Liver (tissue), 3 donors: Measurements from ENCODE around the gene SPSB1.

Source experiments
- ATF3 ChIP-seq: IDR thresholded peaks from 2 replicates; pipeline ENCODE4 v1.6.1; 2016; ENCODE audit warnings: antibody characterized with exemption
- CTCF ChIP-seq: fragments of 150-350 bp; IDR thresholded peaks from 2 replicates; pipeline ENCODE4 v1.5.1; 2017; ENCODE audit warnings: improper control_type of control experiment, low read depth, low read length; ENCODE audit not compliant: missing input control
- FOXA1 ChIP-seq: IDR thresholded peaks from 2 replicates; pipeline ENCODE4 v1.6.1; 2016; ENCODE audit warnings: antibody characterized with exemption
- GABPA ChIP-seq, 2 donors: IDR thresholded peaks in 1 of 2; conservative IDR thresholded peaks in 1 of 2; 2 replicates each; pipeline ENCODE4 v1.6.1; 2016; ENCODE audit warnings: antibody characterized with exemption in 2 of 2, mild to moderate bottlenecking in 1 of 2, moderate library complexity in 1 of 2
- JUND ChIP-seq, 2 donors: IDR thresholded peaks; 2 replicates each; pipeline ENCODE4 v1.6.1; 2016; ENCODE audit warnings: antibody characterized with exemption in 2 of 2
- MAX ChIP-seq: IDR thresholded peaks from 2 replicates; pipeline ENCODE4 v1.6.1; 2016; ENCODE audit warnings: antibody characterized with exemption
- RAD21 ChIP-seq, 2 donors: IDR thresholded peaks; 2 replicates each; pipeline ENCODE4 v1.6.1; 2016; ENCODE audit warnings: antibody characterized with exemption in 2 of 2, mild to moderate bottlenecking in 2 of 2
- RXRA ChIP-seq, 2 donors: IDR thresholded peaks; 2 replicates each; pipeline ENCODE4 v1.6.1; 2017 to 2018; ENCODE audit warnings: antibody characterized with exemption in 2 of 2, mild to moderate bottlenecking in 1 of 2
- SP1 ChIP-seq: IDR thresholded peaks from 2 replicates; pipeline ENCODE4 v1.6.1; 2018; ENCODE audit warnings: antibody characterized with exemption, mild to moderate bottlenecking
- TAF1 ChIP-seq: conservative IDR thresholded peaks from 2 replicates; pipeline ENCODE4 v1.6.1; 2016; ENCODE audit warnings: antibody characterized with exemption, mild to moderate bottlenecking
- YY1 ChIP-seq: IDR thresholded peaks from 2 replicates; pipeline ENCODE4 v1.6.1; 2016; ENCODE audit warnings: antibody characterized with exemption, mild to moderate bottlenecking
- ZBTB33 ChIP-seq: IDR thresholded peaks from 2 replicates; pipeline ENCODE4 v1.6.1; 2016; ENCODE audit warnings: antibody characterized with exemption
- donor health status: healthy.
- donor health status: healthy.

GRCh38 chr1:9309080-9309479 is 16.4 kb downstream of the SPSB1 start:
- TF ChIP-seq ATF3 (no peak), GABPA (IDR thresholded peaks at IDR 0.05 in 1 of 2, conservative IDR thresholded peaks at IDR 0.05 in 1 of 2) (no peak), CTCF (no peak), MAX (no peak), YY1 (no peak), TAF1 (no peak), SP1 (no peak), ZBTB33 (no peak), RAD21 (IDR thresholded peaks at IDR 0.05) (no peak), JUND (IDR thresholded peaks at IDR 0.05) (no peak), FOXA1 (no peak), RXRA (IDR thresholded peaks at IDR 0.05) (no peak)
